Activated CD8-positive, alpha-beta memory T cell treated with anti-CD3 and anti-CD28 coated beads, Interleukin-2, amount 10 ng/mL, durations not matched to agents 7 days and 5 days (primary cell): ENCODE measurements around the gene NBDY. TPM values are rescaled to one million over a fixed set of nuclear protein-coding genes. Genes with fewer than 3 reads are reported as not detected.
A peak's percentile ranks its signal among the peaks of the same experiment; 100 is the strongest.
"Not testable (repeated sequence)": the region's sequence is repeated elsewhere in the genome, so short reads cannot be mapped to it uniquely, and the experiment has no call there.

Source experiments
- ATAC-seq: fragments of 150-1000 bp; cut with Tn5 transposase; one replicate; pipeline ENCODE4 v1.10.0; 2021; ENCODE audit warnings: moderate library complexity
- CTCF ChIA-PET: fragments of 350-600 bp; sonication (Branson Sonifier 250); formaldehyde crosslinking; loops from one replicate; lab custom pipeline; 2021; ENCODE audit warnings: antibody characterized with exemption; lab: Charles Lee
- DNase-seq: peaks from one replicate; pipeline ENCODE4 v3.0.0-alpha.2; 2020
- H3K27ac Mint-ChIP-seq: one replicate; pipeline ENCODE4 v1.8.0; 2021; ENCODE audit warnings: mild to moderate bottlenecking, mixed read lengths
- H3K27me3 Mint-ChIP-seq: one replicate; pipeline ENCODE4 v1.8.0; 2021; ENCODE audit warnings: mixed read lengths
- H3K36me3 Mint-ChIP-seq: one replicate; pipeline ENCODE4 v1.8.0; 2021; ENCODE audit warnings: mild to moderate bottlenecking, mixed read lengths
- H3K4me1 Mint-ChIP-seq: one replicate; pipeline ENCODE4 v1.8.0; 2021; ENCODE audit warnings: mixed read lengths
- H3K4me3 Mint-ChIP-seq: one replicate; pipeline ENCODE4 v1.8.0; 2021; ENCODE audit warnings: mild to moderate bottlenecking, moderate library complexity, mixed read lengths
- H3K9me3 Mint-ChIP-seq: one replicate; pipeline ENCODE4 v1.8.0; 2022; ENCODE audit warnings: low read depth, mixed read lengths
- total RNA-seq, 2 experiments: library from RNA; stranded (reverse); gene quantifications; one replicate each; pipeline ENCODE4 v1.2.3, GENCODE V29; 2021

Gene NBDY
- total RNA-seq, 2 experiments from 2014 or later = 30.4 to 40.1 TPM

DNA sequence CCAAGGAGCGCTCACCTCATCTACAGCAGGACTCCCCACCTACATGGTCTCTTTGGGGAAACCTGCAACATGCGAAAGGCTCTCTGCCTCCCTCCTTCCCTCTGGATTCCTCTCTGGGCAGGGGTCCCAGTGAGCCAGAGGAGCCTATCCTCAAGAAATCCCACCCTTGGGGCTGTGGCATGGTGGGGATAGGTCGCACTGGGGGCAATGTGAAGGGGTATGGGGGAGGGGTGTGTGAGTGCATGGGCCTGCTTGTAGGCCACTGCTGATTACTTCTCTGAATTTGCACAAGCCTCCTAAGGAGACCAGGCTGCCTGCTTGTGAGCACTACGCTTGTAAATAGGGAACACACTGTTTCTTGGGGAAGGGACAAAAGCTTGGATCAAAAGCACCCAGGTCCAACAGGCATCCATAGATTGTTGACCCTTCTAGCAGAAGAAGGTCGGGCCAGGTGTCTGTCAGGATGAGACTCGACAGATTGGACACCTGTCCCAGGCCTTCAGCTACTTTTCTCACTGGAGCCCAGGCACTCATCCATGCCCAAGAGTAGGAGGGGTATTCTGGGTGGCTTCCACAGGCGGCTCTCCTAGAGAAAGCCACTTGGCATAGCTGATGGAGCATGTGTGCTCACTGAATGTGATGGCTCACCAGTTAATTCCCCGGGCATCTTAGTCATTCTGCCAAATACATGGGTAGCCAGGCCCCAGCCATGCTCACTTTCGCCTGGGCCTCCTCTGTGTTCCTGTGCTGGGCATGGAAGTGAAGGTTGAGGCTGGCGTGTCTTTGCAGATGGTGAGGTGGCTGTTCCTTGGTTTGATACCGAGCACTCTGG, 75.0 kb downstream of the NBDY start:
- peak overlapping the region; percentile 24 for H3K27ac Mint-ChIP-seq
- H3K27me3 Mint-ChIP-seq = no peaks in the 10 kb centered on the region
- no peak overlapping the region for H3K4me3 Mint-ChIP-seq
- H3K4me1 Mint-ChIP-seq = peaks cover 27% of the 10 kb centered on the region
- ATAC-seq (no peak), DNase-seq (no peak)
- CTCF ChIA-PET = no interaction called here
- H3K36me3 Mint-ChIP-seq = peaks cover 5% of the 10 kb centered on the region
- no peaks in the 10 kb centered on the region for H3K9me3 Mint-ChIP-seq

DNA sequence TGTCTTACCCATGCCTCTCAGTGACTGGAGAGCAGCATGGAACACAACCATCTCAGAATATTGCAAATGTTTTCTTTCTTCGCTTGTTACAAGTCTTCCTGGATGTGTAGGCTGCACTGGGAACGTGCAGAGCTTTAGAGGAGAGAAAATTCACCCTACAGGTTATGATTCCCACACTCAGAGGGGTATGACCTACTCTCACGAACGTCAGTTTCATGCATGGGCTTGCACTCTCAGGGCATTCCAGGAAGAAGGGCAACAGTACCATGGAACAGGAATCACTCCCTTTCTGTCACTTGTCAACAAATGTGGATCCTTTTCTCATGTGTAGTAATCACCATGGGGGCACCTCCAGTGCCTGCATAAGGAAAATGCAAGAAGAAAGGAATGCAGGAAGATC, 75.8 kb downstream of the NBDY start:
- H3K4me1 Mint-ChIP-seq = peaks cover 22% of the 10 kb centered on the region
- CTCF ChIA-PET = no interaction called here

DNA sequence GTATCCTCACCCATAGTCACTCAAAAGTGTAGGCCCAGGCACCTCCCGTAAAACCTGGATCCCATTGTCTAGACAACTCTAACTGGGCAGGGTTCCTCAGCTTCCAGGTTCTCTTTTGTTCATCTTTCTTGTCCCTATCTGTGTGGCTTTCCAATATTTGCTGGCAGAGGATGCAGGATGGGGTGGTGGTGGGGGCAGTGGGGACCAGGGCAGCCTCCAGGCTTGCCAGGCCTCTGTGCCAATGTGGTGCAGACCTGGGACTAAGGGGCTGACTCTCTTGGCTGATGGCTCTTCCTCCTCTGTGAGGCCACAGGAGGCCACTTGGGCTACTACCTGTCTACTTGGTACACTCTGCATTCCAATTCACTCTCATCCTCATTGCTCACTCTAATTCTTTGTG, 76.4 kb downstream of the NBDY start:
- peaks cover 17% of the 10 kb centered on the region for H3K4me1 Mint-ChIP-seq
- ATAC-seq = no peak
- no peak overlapping the region for H3K4me3 Mint-ChIP-seq
- peaks cover 5% of the 10 kb centered on the region for H3K36me3 Mint-ChIP-seq
- DNase-seq = no peak
- CTCF ChIA-PET = no interaction called here
- H3K27ac Mint-ChIP-seq = no peak overlapping the region
- H3K9me3 Mint-ChIP-seq = no peaks in the 10 kb centered on the region
- H3K27me3 Mint-ChIP-seq = no peaks in the 10 kb centered on the region

More for the DNA sequence above, 75.8 kb downstream of the NBDY start:
- Mint-ChIP-seq H3K27ac (no peak overlapping the region), H3K4me3 (no peak overlapping the region), H3K9me3 (no peaks in the 10 kb centered on the region), H3K27me3 (no peaks in the 10 kb centered on the region), H3K36me3 (peaks cover 5% of the 10 kb centered on the region)
- no peak for ATAC-seq
- no peak for DNase-seq

DNA sequence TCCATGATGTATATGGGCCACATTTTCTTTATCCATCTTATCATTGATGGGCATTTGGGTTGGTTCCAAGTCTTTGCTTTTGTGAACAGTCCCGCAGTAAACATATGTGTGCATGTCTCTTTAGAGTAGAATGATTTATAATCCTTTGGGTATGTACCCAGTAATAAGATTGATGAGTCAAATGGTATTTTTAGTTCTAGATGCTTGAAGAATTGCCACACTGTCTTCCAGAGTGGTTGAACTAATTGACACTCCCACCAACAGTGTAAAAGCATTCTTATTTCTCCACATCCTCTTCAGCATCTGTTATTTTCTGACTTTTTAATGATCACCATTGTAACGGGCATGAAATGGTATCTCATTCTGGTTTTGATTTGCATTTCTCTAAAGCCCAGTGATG, 77.1 kb downstream of the NBDY start:
- ATAC-seq, H3K9me3 Mint-ChIP-seq, H3K27me3 Mint-ChIP-seq, H3K36me3 Mint-ChIP-seq, DNase-seq, H3K27ac Mint-ChIP-seq, CTCF ChIA-PET, H3K4me3 Mint-ChIP-seq: not testable (repeated sequence)
- peaks cover 10% of the 10 kb centered on the region for H3K4me1 Mint-ChIP-seq

DNA sequence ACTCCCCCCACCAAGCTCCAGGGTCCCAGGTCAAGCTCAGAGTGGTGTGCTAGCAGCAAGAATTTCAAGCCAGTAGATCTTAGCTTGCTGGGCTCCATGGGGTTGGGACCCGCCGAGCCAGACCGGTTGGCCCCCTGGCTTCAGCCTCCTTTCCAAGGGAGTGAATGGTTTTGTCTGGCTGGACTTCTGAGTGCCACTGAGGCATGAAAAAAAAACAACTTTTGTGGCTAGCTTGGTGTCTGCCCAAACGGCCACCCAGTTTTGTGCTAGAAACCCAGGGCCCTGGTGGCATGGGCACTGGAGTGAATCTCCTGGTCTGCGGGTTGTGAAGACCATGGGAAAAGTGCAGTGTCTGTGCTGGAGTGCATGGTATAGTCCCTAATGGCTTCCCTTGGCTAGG, 82.6 kb downstream of the NBDY start:
- H3K27me3 Mint-ChIP-seq = no peaks in the 10 kb centered on the region
- ATAC-seq (no peak), DNase-seq (no peak)
- H3K27ac Mint-ChIP-seq = no peak overlapping the region
- CTCF ChIA-PET = interaction anchor here (2.0 kb wide), 1 partner anchor 167 kb away, joined by 5 read pairs; no protein-coding TSS in a partner anchor
- H3K9me3 Mint-ChIP-seq = no peaks in the 10 kb centered on the region
- H3K4me3 Mint-ChIP-seq = no peak overlapping the region
- H3K36me3 Mint-ChIP-seq = peaks cover 5% of the 10 kb centered on the region
- peaks cover 23% of the 10 kb centered on the region for H3K4me1 Mint-ChIP-seq

DNA sequence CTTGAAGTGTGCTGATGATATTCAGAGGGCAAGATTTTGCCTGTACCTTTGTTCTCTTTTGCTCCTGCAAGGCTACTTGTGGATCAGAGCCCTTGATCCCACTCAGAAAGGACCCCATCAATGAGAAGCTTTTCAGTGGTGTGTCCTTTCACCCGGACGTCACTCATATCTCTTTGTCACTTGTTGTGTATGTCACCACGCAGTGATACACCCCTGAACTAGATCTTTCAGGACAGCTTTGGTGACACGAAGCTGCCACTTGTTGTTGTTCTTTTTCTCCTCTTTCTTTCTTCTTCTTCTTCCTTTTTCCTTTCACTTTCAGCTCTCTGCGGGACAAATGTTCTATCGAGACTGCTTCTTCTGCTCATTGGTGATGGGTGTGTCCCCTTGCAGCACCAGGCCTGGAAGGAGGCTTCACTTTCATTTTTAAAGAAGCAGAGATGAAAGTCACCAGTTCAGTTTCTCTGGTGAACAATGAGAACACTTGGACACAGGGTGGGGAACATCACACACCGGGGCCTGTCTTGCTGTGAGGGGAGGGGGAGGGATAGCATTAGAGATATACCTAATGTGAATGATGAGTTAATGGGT, 83.6 kb downstream of the NBDY start:
- CTCF ChIA-PET = no interaction called here
- H3K27me3 Mint-ChIP-seq = no peaks in the 10 kb centered on the region
- no peaks in the 10 kb centered on the region for H3K9me3 Mint-ChIP-seq
- peak overlapping the region; percentile 75 for H3K4me3 Mint-ChIP-seq
- ATAC-seq (peak; percentile 82), DNase-seq (peak; percentile 55)
- H3K36me3 Mint-ChIP-seq = peaks cover 8% of the 10 kb centered on the region
- H3K4me1 Mint-ChIP-seq = peaks cover 23% of the 10 kb centered on the region
- H3K27ac Mint-ChIP-seq = peak overlapping the region; percentile 96

DNA sequence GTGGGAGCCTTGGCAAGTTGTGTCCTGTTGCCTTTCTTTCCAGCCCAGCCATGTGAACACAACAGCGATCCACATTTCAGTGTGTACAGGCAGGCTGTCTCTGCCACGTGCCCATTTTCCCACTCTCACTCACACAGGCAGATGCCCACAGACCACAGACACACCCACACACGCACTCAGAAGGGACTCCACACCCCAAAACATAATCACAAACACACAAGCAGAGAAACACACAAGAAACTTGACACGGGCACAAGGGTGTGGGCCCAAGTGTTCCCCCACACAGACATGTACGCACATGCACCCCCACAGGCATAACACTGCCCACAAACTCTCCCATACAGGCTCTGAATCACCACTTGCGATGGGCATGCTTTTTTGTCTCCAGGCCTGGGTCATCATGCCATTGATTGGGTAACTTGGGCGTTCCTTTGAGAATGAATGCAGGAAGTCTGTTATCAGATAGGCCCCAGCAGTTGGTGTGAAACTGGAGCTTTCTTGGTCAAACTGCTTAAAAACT, 84.3 kb downstream of the NBDY start:
- Mint-ChIP-seq H3K27ac (peak overlapping the region; percentile 96), H3K27me3 (no peaks in the 10 kb centered on the region), H3K9me3 (no peaks in the 10 kb centered on the region), H3K4me1 (peaks cover 23% of the 10 kb centered on the region), H3K36me3 (peaks cover 8% of the 10 kb centered on the region), H3K4me3 (peak overlapping the region; percentile 75)
- ATAC-seq (peak; percentile 75), DNase-seq (peak; percentile 73)
- CTCF ChIA-PET = no interaction called here

DNA sequence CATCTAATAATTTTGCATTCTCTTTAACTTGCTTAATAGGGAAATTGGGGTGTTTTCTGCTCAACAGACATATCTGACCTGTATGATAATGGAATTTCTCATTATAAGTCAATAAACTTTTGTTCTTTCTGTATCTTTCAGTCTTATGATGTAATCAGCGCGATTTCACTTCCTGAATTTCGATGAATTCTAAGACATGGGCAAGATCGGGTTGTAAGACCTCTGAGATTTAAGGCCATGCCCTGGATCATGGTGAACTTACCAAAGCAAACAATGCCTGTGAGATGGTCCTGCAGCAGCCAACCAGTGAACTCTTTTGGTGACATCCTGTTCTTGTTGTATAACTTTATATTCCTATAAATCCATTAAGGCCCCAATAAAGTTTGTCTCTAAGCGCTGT, 88.1 kb downstream of the NBDY start:
- H3K27ac Mint-ChIP-seq = no peak overlapping the region

DNA sequence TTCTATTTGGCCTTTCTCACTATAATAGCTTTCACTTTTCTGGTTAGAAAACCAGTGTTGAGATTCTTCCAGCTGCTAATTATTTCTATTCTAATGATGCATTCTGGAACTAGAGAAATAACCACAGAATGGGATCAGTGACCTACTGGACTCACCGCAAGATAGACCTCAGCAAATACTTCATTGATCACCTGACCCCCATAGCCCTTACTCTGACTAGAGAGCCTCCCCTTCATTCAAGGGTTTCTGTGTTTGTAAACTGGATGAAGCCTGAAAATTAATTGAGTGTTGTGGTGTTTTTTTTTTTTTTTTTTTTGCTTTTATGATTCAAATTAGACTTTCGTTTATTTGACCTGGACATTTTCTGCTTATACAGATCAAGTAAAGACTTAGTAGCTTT, 97.0 kb downstream of the NBDY start:
- no peaks in the 10 kb centered on the region for H3K27me3 Mint-ChIP-seq
- no peak overlapping the region for H3K4me3 Mint-ChIP-seq
- H3K27ac Mint-ChIP-seq = no peak overlapping the region
- DNase-seq (no peak), ATAC-seq (no peak)
- H3K36me3 Mint-ChIP-seq = peaks cover 4% of the 10 kb centered on the region
- no peaks in the 10 kb centered on the region for H3K4me1 Mint-ChIP-seq
- CTCF ChIA-PET = no interaction called here
- no peaks in the 10 kb centered on the region for H3K9me3 Mint-ChIP-seq

More for the DNA sequence above, 88.1 kb downstream of the NBDY start:
- CTCF ChIA-PET = no interaction called here
- Mint-ChIP-seq H3K4me3 (no peak overlapping the region), H3K36me3 (peaks cover 14% of the 10 kb centered on the region), H3K9me3 (no peaks in the 10 kb centered on the region), H3K4me1 (peaks cover 22% of the 10 kb centered on the region), H3K27me3 (no peaks in the 10 kb centered on the region)
- ATAC-seq = no peak
- no peak for DNase-seq

DNA sequence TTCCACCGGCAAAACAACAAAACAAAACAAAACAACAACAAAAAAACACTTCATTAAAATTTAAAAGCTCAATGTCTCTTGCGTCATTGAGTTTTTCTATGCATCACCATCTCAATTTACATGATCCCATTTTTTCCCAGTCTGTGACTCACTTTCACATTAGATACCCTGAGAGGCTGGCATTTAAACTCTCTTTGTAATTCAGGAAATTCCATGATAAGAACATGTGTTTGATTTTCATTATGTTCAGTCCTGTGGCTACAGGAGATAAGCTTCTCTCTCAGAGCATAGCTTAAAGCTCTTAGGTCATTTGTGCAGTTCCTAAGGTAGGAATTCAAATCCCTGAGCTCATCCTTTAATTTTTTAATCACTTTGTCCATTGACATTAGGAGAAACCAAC, 104.6 kb downstream of the NBDY start:
- Mint-ChIP-seq H3K36me3 (peaks cover 2% of the 10 kb centered on the region), H3K4me1 (no peaks in the 10 kb centered on the region), H3K27ac (no peak overlapping the region), H3K9me3 (no peaks in the 10 kb centered on the region), H3K4me3 (no peak overlapping the region), H3K27me3 (no peaks in the 10 kb centered on the region)
- CTCF ChIA-PET = no interaction called here
- ATAC-seq = no peak
- no peak for DNase-seq

DNA sequence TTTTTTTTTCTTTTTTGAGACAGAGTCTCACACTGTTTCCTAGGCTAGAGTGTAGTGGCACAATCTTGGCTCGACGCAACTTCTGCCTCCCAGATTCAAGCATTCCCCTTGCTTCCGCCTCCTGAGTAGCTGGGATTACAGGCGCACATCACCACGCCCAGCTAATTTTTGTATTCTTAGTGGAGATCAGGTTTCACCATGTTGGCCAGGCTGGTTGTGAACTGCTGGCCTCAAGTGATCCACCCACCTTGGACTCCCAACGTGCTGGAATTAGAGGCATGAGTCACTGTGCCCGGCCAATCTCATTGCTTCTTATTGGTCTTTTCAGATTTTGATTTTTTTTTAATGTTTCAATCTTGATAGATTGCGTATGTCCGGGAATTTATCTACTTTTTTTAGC, 124.4 kb downstream of the NBDY start:
- H3K27me3 Mint-ChIP-seq = no peaks in the 10 kb centered on the region
- peaks cover 1% of the 10 kb centered on the region for H3K36me3 Mint-ChIP-seq

DNA sequence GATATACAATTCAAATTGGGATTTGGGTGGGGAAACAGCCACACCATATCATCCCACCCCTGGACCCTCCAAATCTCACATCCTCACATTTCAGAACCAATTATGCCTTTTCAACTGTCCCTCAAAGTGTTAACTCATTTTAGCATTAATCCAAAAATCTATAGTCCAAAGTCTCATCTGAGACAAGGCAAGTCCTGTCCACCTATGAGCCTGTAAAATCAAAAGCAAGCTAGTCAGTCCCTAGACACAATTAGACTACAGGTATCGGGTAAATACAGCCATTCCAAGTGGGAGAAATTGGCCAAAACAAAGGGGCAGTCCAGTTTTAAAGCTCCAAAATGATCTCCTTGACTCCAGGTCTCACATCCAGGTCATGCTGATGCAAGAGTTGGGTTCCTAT, 128.0 kb downstream of the NBDY start:
- no peak overlapping the region for H3K27ac Mint-ChIP-seq
- no peak for ATAC-seq
- DNase-seq = no peak

More for the DNA sequence above, 124.4 kb downstream of the NBDY start:
- Mint-ChIP-seq H3K4me1 (no peaks in the 10 kb centered on the region), H3K27ac (no peak overlapping the region), H3K9me3 (no peaks in the 10 kb centered on the region), H3K4me3 (no peak overlapping the region)
- CTCF ChIA-PET = no interaction called here
- DNase-seq (no peak), ATAC-seq (no peak)

DNA sequence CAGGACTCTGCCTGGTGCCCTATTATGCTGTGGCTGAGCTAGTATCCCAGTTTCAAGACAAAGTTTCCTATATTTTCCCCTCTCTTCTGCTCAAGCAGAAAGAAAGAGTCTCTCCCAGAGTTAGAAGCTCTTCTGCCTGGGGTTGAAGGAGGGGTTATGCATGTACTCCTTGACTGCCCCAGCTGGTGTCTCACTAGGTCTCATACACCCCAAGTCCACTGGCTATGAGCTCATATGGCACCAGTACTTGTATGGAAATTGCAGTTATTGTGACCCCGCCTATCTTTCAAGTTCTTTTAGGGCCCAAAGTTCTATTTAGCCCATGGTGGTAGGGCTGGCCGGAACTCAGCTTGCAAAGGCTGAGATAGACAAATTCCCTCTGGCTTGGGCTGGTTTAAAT, 131.8 kb downstream of the NBDY start:
- DNase-seq (no peak), ATAC-seq (no peak)
- no peaks in the 10 kb centered on the region for H3K27me3 Mint-ChIP-seq
- no peaks in the 10 kb centered on the region for H3K9me3 Mint-ChIP-seq
- H3K4me3 Mint-ChIP-seq = no peak overlapping the region
- CTCF ChIA-PET = no interaction called here
- H3K27ac Mint-ChIP-seq = no peak overlapping the region
- no peaks in the 10 kb centered on the region for H3K4me1 Mint-ChIP-seq
- peaks cover 1% of the 10 kb centered on the region for H3K36me3 Mint-ChIP-seq

More for the DNA sequence above, 128.0 kb downstream of the NBDY start:
- Mint-ChIP-seq H3K27me3 (no peaks in the 10 kb centered on the region), H3K9me3 (no peaks in the 10 kb centered on the region), H3K4me1 (no peaks in the 10 kb centered on the region), H3K4me3 (no peak overlapping the region), H3K36me3 (peaks cover 1% of the 10 kb centered on the region)
- CTCF ChIA-PET = no interaction called here
